Measurements from ENCODE around the gene SLC39A11.

Gene SLC39A11

DNA sequence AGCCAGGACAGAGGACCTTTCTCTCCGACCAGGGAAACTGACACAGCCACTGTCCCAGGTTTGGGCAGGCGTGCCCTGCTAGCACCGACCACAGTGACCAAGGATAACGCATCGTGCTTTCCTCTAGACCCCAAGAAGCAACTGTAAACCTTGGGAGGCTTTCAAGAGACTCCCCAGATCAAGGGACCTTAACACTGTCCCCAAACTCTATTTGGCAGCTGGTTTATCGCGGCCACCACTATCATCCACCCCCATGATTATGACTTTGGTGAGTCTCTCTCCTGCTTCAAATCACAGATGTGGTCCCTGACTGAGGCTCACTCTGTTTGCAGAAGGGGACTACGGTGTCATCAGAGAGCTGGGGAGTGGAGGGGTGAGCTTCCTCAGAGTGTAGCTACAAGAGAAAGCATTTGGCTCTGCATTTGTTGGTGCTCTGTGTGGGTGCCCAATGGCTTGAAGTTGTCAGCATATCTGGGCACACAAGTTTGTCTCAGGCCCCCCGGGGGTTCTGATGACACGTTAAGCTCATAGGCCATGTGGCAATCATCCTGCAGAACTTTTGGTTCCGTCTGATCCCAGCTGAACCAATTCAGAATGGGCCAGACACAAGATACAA is 408.0 kb downstream of the SLC39A11 start:
- H3K27ac ChIP-seq (ENCODE audit: low read length) = no peak overlapping the region
- no peak overlapping the region for H3K9ac ChIP-seq (ENCODE audit: low read length)

DNA sequence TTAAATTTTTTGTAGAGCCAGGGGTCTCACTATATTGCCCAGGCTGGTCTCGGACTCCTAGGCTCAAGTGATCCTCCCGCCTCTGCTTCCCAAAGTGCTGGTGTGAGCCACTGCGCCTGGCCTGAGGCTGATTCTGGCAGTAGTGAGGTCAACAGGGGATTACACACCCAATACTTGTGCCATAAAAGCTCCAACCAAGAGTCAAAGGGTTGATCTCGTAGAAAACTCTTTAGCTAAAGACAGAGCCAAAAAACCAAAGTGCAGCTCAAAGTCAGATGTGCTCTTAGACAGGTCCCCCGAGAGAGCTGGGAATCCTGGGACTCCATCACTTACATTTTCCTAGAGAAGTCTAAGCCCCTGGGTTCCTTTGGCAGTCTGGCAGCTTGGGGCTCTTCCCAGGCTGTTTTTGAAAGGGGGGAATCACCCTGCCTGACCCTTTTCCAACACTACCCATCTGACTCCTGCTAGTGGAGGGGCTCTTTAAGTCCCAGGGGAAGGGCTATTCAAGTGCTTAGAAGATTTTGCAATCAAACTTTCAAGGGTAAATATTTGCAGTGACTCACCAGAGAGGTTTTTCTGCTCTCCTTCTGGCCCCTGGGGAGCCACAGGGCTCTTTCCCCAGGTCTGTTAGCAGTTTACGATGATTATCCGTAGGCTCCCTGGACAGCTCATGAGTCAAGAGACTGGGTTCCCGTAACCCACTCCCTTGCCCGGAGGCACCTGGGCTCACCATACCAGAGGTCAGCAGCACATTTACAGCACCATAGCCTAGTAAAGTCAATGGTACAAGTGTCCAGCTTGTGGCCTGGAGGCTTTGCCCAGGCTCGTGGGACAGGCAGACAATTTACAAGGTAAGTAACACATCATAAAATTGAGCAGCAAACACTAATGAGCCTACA is 408.7 kb downstream of the SLC39A11 start:
- DNase-seq = no peak
- Histone ChIP-seq H4K20me1 (ENCODE audit: insufficient read depth, low read length) (no peaks in the 10 kb centered on the region), H3K9ac (ENCODE audit: low read length) (no peak overlapping the region), H3K4me3 (ENCODE audit: low read length) (no peak overlapping the region), H3F3A (ENCODE audit: insufficient read depth, low read length) (no peaks in the 10 kb centered on the region), H3K4me2 (ENCODE audit: low read depth, low read length) (no peak overlapping the region), H2AFZ (ENCODE audit: low read length) (no peak overlapping the region), H3K27ac (ENCODE audit: low read length) (no peak overlapping the region), H3K9me2 (replicated peaks; ENCODE audit: insufficient read depth, low read length) (no peaks in the 10 kb centered on the region), H3K79me2 (ENCODE audit: low read length) (no peaks in the 10 kb centered on the region), H3K4me1 (ENCODE audit: low read length) (no peaks in the 10 kb centered on the region), H3K36me3 (replicated peaks; ENCODE audit: insufficient read depth, low read length) (no peaks in the 10 kb centered on the region), H3K9me3 (replicated peaks; ENCODE audit: insufficient read depth, low read length) (no peaks in the 10 kb centered on the region), H3K27me3 (replicated peaks; ENCODE audit: insufficient read depth, low read length) (no peaks in the 10 kb centered on the region)
- TF ChIP-seq EZH2phosphoT487 (IDR thresholded peaks at IDR 0.05; ENCODE audit: low read length) (no peak), EZH2 (optimal IDR thresholded peaks at IDR 0.05; ENCODE audit: low read depth, low read length) (no peak)
- TF ChIP-seq, protein P1, sequence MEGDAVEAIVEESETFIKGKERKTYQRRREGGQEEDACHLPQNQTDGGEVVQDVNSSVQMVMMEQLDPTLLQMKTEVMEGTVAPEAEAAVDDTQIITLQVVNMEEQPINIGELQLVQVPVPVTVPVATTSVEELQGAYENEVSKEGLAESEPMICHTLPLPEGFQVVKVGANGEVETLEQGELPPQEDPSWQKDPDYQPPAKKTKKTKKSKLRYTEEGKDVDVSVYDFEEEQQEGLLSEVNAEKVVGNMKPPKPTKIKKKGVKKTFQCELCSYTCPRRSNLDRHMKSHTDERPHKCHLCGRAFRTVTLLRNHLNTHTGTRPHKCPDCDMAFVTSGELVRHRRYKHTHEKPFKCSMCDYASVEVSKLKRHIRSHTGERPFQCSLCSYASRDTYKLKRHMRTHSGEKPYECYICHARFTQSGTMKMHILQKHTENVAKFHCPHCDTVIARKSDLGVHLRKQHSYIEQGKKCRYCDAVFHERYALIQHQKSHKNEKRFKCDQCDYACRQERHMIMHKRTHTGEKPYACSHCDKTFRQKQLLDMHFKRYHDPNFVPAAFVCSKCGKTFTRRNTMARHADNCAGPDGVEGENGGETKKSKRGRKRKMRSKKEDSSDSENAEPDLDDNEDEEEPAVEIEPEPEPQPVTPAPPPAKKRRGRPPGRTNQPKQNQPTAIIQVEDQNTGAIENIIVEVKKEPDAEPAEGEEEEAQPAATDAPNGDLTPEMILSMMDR (IDR thresholded peaks at IDR 0.05; ENCODE audit: low read length) = no peak

More for the DNA sequence above, 408.0 kb downstream of the SLC39A11 start:
- no peak overlapping the region for H2AFZ ChIP-seq (ENCODE audit: low read length)
- H3K36me3 ChIP-seq (replicated peaks; ENCODE audit: insufficient read depth, low read length) = no peaks in the 10 kb centered on the region
- no peaks in the 10 kb centered on the region for H3K79me2 ChIP-seq (ENCODE audit: low read length)
- H3K4me3 ChIP-seq (ENCODE audit: low read length) = no peak overlapping the region
- no peaks in the 10 kb centered on the region for H3F3A ChIP-seq (ENCODE audit: insufficient read depth, low read length)
- no peaks in the 10 kb centered on the region for H3K4me1 ChIP-seq (ENCODE audit: low read length)
- no peaks in the 10 kb centered on the region for H3K27me3 ChIP-seq (replicated peaks; ENCODE audit: insufficient read depth, low read length)
- no peaks in the 10 kb centered on the region for H3K9me3 ChIP-seq (replicated peaks; ENCODE audit: insufficient read depth, low read length)
- no peaks in the 10 kb centered on the region for H4K20me1 ChIP-seq (ENCODE audit: insufficient read depth, low read length)
- H3K4me2 ChIP-seq (ENCODE audit: low read depth, low read length) = no peak overlapping the region
- TF ChIP-seq, protein P1 (IDR thresholded peaks at IDR 0.05; ENCODE audit: low read length) = no peak
- TF ChIP-seq EZH2phosphoT487 (IDR thresholded peaks at IDR 0.05; ENCODE audit: low read length) (no peak), EZH2 (optimal IDR thresholded peaks at IDR 0.05; ENCODE audit: low read depth, low read length) (no peak)
- DNase-seq = no peak
- H3K9me2 ChIP-seq (replicated peaks; ENCODE audit: insufficient read depth, low read length) = no peaks in the 10 kb centered on the region

DNA sequence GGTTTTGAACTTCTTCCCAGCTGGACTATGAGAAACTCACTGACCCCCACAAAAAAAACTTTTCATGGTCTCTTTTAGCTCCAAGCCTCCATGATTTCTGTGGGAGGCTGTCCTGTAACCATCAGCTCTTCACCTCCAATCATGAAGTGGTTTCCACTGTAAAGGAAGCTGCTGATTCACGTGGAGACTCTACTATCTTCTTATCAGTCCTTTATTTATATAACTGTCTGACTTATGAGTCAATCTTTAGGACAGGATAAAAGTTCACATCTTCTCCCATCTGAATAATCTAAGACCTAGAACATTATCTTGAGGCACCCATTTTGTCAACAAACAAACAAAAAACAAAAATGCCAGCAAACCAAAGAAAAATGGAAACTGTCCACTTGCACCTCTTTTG is 409.9 kb downstream of the SLC39A11 start:
- H3K27ac ChIP-seq (ENCODE audit: low read length) = no peak overlapping the region
- no peaks in the 10 kb centered on the region for H3K27me3 ChIP-seq (replicated peaks; ENCODE audit: insufficient read depth, low read length)
- H3K4me1 ChIP-seq (ENCODE audit: low read length) = no peaks in the 10 kb centered on the region
- no peaks in the 10 kb centered on the region for H3K36me3 ChIP-seq (replicated peaks; ENCODE audit: insufficient read depth, low read length)
- no peaks in the 10 kb centered on the region for H3K79me2 ChIP-seq (ENCODE audit: low read length)
- H3K9me3 ChIP-seq (replicated peaks; ENCODE audit: insufficient read depth, low read length) = no peaks in the 10 kb centered on the region
- no peak overlapping the region for H3K9ac ChIP-seq (ENCODE audit: low read length)
- H4K20me1 ChIP-seq (ENCODE audit: insufficient read depth, low read length) = no peaks in the 10 kb centered on the region
- no peaks in the 10 kb centered on the region for H3K9me2 ChIP-seq (replicated peaks; ENCODE audit: insufficient read depth, low read length)
- H3F3A ChIP-seq (ENCODE audit: insufficient read depth, low read length) = no peaks in the 10 kb centered on the region
- no peak overlapping the region for H3K4me3 ChIP-seq (ENCODE audit: low read length)
- no peak for DNase-seq
- no peak overlapping the region for H2AFZ ChIP-seq (ENCODE audit: low read length)
- TF ChIP-seq EZH2phosphoT487 (IDR thresholded peaks at IDR 0.05; ENCODE audit: low read length) = no peak
- H3K4me2 ChIP-seq (ENCODE audit: low read depth, low read length) = no peak overlapping the region

Measured in MM.1S (cell line).